Cardiac muscle cell (in vitro differentiated cells and primary cell): ENCODE measurements around the gene NME1. TPM values are rescaled to one million over a fixed set of nuclear protein-coding genes. Genes with fewer than 3 reads are reported as not detected.

Source experiments
- DNase-seq, 2 donors: peaks; one replicate each; pipeline versions ENCODE4 v3.0.0 to v3.0.0-alpha.2; 2010 to 2017; ENCODE audit warnings: low read depth in 1 of 2, low spot score in 1 of 2
- H3K27ac ChIP-seq: fragments of 200-600 bp; sonication (generic); 2 replicates; pipeline ENCODE4 v1.5.1; 2016
- H3K27me3 ChIP-seq: fragments of 200-600 bp; sonication (generic); 2 replicates; pipeline ENCODE4 v1.6.0; 2016; ENCODE audit warnings: control low read depth
- H3K36me3 ChIP-seq: fragments of 200-600 bp; sonication (generic); 2 replicates; pipeline ENCODE4 v1.5.1; 2016; ENCODE audit warnings: control low read depth
- H3K4me1 ChIP-seq: fragments of 200-600 bp; sonication (generic); 2 replicates; pipeline ENCODE4 v1.8.1; 2017; ENCODE audit warnings: low read depth, mild to moderate bottlenecking, mixed run types
- H3K4me3 ChIP-seq: fragments of 200-600 bp; sonication (generic); 2 replicates; pipeline ENCODE4 v1.5.1; 2016; ENCODE audit warnings: mild to moderate bottlenecking
- H3K9me3 ChIP-seq: fragments of 200-600 bp; sonication (generic); 2 replicates; pipeline ENCODE4 v1.5.1; 2017; ENCODE audit warnings: low read depth, mild to moderate bottlenecking, control low read depth
- polyA plus RNA-seq: library from polyadenylated mRNA; unstranded; fragments of >200 nt; fragmentation: Nextera tagmentation; extraction: Ambion mirVana; gene quantifications from 2 replicates; pipeline ENCODE4 v1.2.1, GENCODE V29; 2016
- total RNA-seq: library from RNA; depleted of rRNA; stranded (reverse); fragments of >200 nt; gene quantifications from 2 replicates; pipeline ENCODE4 v1.2.3, GENCODE V29; 2016
- TF ChIP-seq, protein P1 (sequence below): IDR thresholded peaks from 2 replicates; pipeline ENCODE4 v1.5.1; 2012; ENCODE audit warnings: low read depth, mild to moderate bottlenecking, low read length

The NME1 gene
- total and polyA plus RNA-seq, 2 experiments from 2014 or later, result 58.9 to 194 TPM

GRCh38 chr17:51203838-51204237, 50.5 kb downstream of the NME1 start:
- Histone ChIP-seq H3K27me3 (no peaks in the 10 kb centered on the region), H3K36me3 (peaks cover 71% of the 10 kb centered on the region), H3K4me1 (no peaks in the 10 kb centered on the region), H3K4me3 (no peak overlapping the region), H3K27ac (no peak overlapping the region), H3K9me3 (no peaks in the 10 kb centered on the region)
- TF ChIP-seq, protein P1, sequence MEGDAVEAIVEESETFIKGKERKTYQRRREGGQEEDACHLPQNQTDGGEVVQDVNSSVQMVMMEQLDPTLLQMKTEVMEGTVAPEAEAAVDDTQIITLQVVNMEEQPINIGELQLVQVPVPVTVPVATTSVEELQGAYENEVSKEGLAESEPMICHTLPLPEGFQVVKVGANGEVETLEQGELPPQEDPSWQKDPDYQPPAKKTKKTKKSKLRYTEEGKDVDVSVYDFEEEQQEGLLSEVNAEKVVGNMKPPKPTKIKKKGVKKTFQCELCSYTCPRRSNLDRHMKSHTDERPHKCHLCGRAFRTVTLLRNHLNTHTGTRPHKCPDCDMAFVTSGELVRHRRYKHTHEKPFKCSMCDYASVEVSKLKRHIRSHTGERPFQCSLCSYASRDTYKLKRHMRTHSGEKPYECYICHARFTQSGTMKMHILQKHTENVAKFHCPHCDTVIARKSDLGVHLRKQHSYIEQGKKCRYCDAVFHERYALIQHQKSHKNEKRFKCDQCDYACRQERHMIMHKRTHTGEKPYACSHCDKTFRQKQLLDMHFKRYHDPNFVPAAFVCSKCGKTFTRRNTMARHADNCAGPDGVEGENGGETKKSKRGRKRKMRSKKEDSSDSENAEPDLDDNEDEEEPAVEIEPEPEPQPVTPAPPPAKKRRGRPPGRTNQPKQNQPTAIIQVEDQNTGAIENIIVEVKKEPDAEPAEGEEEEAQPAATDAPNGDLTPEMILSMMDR, result no peak
- DNase-seq, result no peak

Other genes with a start within 250 kb of the NME1 start
- 24.5 and 66.2 TPM in 2 replicates for gene SPAG9, start 32.7 kb upstream of the NME1 start, total RNA-seq
- 12.1 and 28.6 TPM in 2 replicates for gene SPAG9, start 32.7 kb upstream of the NME1 start, polyA plus RNA-seq
- gene NME2, start 12.9 kb downstream of the NME1 start, total RNA-seq, result 393 and 614 TPM in 2 replicates
- gene NME2, start 12.9 kb downstream of the NME1 start, polyA plus RNA-seq, result 363 and 585 TPM in 2 replicates
- 16.8 and 25.7 TPM in 2 replicates for gene MBTD1, start 106.5 kb downstream of the NME1 start, total RNA-seq
- gene MBTD1, start 106.5 kb downstream of the NME1 start, polyA plus RNA-seq, result 5.9 and 6.4 TPM in 2 replicates
- gene UTP18, start 107.0 kb downstream of the NME1 start, total RNA-seq, result 18.1 and 19.2 TPM in 2 replicates
- gene UTP18, start 107.0 kb downstream of the NME1 start, polyA plus RNA-seq, result 22.2 and 24.9 TPM in 2 replicates